Fibroblast of lung (primary cell): ENCODE results near the gene SLC25A33. TPM values are rescaled to one million over a fixed set of nuclear protein-coding genes. Genes with fewer than 3 reads are reported as not detected.

Experiments
- DNase-seq, 2 donors: peaks; one replicate each; pipeline versions ENCODE4 v3.0.0 to v3.0.0-alpha.2; 2010; ENCODE audit warnings: low read depth in 2 of 2
- H2AFZ ChIP-seq: 2 replicates; pipeline ENCODE4 v1.5.1; 2012; ENCODE audit warnings: low read length, control low read depth, inconsistent platforms
- H3K27ac ChIP-seq: 2 replicates; pipeline ENCODE4 v1.5.1; 2011; ENCODE audit warnings: low read length, control low read depth; ENCODE audit not compliant: insufficient read depth
- H3K27me3 ChIP-seq: 2 replicates; pipeline ENCODE4 v1.5.1; 2011; ENCODE audit warnings: mild to moderate bottlenecking, low read length; ENCODE audit not compliant: control insufficient read depth, insufficient read depth
- H3K36me3 ChIP-seq: 2 replicates; pipeline ENCODE4 v1.5.1; 2011; ENCODE audit warnings: low read length; ENCODE audit not compliant: control insufficient read depth, insufficient read depth
- H3K4me1 ChIP-seq: 2 replicates; pipeline ENCODE4 v1.5.1; 2011; ENCODE audit warnings: low read length; ENCODE audit not compliant: control insufficient read depth, insufficient read depth; ENCODE audit errors: extremely low read depth
- H3K4me2 ChIP-seq: 2 replicates; pipeline ENCODE4 v1.5.1; 2011; ENCODE audit warnings: low read length, control low read depth; ENCODE audit not compliant: insufficient read depth; ENCODE audit errors: extremely low read depth
- H3K4me3 ChIP-seq, 4 experiments: fragments of 200-600 bp in 1 of 4; sonication (generic) in 1 of 4; replicated peaks in 1 of 4; 2 replicates each; pipeline ENCODE4 v1.5.1; 2011 to 2016; ENCODE audit warnings: low read length in 4 of 4, low read depth in 3 of 4, mild to moderate bottlenecking in 3 of 4, control low read depth in 2 of 4, inconsistent platforms in 1 of 4, mixed read lengths in 1 of 4; ENCODE audit not compliant: insufficient read depth in 1 of 4; ENCODE audit errors: control extremely low read depth in 1 of 4
- H3K79me2 ChIP-seq: 2 replicates; pipeline ENCODE4 v1.5.1; 2012; ENCODE audit warnings: mild to moderate bottlenecking, low read length, inconsistent platforms; ENCODE audit not compliant: control insufficient read depth, insufficient read depth
- H3K9ac ChIP-seq: 2 replicates; pipeline ENCODE4 v1.5.1; 2011; ENCODE audit warnings: mild to moderate bottlenecking, low read length, control low read depth; ENCODE audit not compliant: insufficient read depth
- H3K9me3 ChIP-seq: 2 replicates; pipeline ENCODE4 v1.5.1; 2012; ENCODE audit warnings: low read depth, low read length; ENCODE audit not compliant: control insufficient read depth, insufficient read depth
- H4K20me1 ChIP-seq: 2 replicates; pipeline ENCODE4 v1.5.1; 2011; ENCODE audit warnings: low read length; ENCODE audit not compliant: control insufficient read depth, insufficient read depth; ENCODE audit errors: extremely low read depth
- CTCF ChIP-seq, 2 donors: IDR thresholded peaks in 1 of 2; conservative IDR thresholded peaks in 1 of 2; 1 replicate in 1 of 2; 2 replicates in 1 of 2; pipeline ENCODE4 v1.5.1; 2011 to 2012; ENCODE audit warnings: low read length in 2 of 2, control low read depth in 1 of 2, inconsistent platforms in 1 of 2, low read depth in 1 of 2, mild to moderate bottlenecking in 1 of 2
- EZH2 ChIP-seq: IDR thresholded peaks from 2 replicates; pipeline ENCODE4 v1.5.1; 2012; ENCODE audit warnings: low read length, control low read depth, mild to moderate bottlenecking; ENCODE audit errors: missing control alignments
- polyA plus RNA-seq, 2 donors: library from polyadenylated mRNA; depleted of rRNA in 1 of 2; stranded (reverse) in 1 of 2; unstranded in 1 of 2; fragments of >200 nt; gene quantifications; 2 replicates each; pipeline ENCODE4 v1.2.1, GENCODE V29; 2011 to 2012; ENCODE audit warnings: missing spikeins in 1 of 2
- total RNA-seq: library from RNA; depleted of rRNA; stranded (reverse); fragments of >200 nt; gene quantifications from 2 replicates; pipeline ENCODE4 v1.2.1, GENCODE V29; 2014

Gene SLC25A33
- total and polyA plus RNA-seq, 2 donors (not counting 1 experiment from before 2014, with no cell fraction given), result 3.5 to 4.8 TPM

DNA sequence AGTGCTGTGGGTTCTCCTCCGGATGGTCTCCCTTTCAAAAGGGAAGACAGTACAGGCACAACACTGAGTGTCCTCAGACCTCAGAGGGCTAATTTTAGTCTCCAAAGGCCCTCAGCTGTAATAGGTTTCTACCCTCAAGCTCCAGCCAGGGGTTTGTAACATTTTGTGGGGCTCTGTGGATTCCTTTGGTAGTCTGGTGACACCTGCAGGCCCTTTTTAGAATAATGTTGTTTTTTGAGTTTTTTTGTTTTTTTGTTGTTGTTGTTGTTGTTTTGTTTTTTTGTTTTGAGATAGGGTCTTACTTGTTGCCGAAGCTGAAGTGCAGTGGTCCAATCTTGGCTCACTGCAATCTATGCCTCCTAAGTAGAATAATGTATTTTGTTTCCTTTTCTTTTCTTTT, 34.5 kb downstream of the SLC25A33 start:
- Histone ChIP-seq H3K27ac (no peak overlapping the region), H2AFZ (no peak overlapping the region), H3K4me3 (no peak overlapping the region), H3K9ac (no peak overlapping the region), H3K27me3 (no peaks in the 10 kb centered on the region), H3K4me2 (no peak overlapping the region), H3K9me3 (no peaks in the 10 kb centered on the region), H3K4me1 (no peaks in the 10 kb centered on the region), H3K36me3 (peaks cover 1% of the 10 kb centered on the region), H4K20me1 (no peaks in the 10 kb centered on the region), H3K79me2 (no peaks in the 10 kb centered on the region)
- TF ChIP-seq CTCF (conservative IDR thresholded peaks at IDR 0.05 in 1 of 2, IDR thresholded peaks at IDR 0.05 in 1 of 2; ENCODE audit: low read depth in 1 of 2, low read length in 2 of 2), result peak; percentile 35 to 38
- TF ChIP-seq EZH2, result no peak
- DNase-seq, result peak in 1 of 2 donors; percentile 54

DNA sequence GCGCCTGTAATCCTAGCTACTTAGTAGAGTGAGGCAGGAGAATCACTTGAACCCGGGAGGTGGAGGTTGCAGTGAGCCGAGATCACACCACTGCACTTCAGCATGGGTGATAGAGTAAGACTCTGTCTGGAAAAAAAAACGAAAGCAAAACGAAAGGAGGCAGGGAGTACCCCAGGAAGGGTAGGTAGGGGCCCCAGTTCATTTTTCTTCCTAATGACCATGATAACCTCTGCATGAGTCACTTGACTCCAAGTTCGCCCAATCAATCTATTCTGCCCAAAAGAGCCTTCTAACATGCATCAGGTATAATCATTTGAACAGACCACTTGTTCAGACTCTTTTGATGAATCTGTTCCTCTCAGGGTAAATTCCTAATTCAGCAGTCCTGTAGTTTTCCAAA, 36.2 kb downstream of the SLC25A33 start:
- no peak overlapping the region for H3K27ac ChIP-seq
- H4K20me1 ChIP-seq, result no peaks in the 10 kb centered on the region
- H3K36me3 ChIP-seq, result peaks cover 1% of the 10 kb centered on the region
- TF ChIP-seq EZH2 (no peak), CTCF (conservative IDR thresholded peaks at IDR 0.05 in 1 of 2, IDR thresholded peaks at IDR 0.05 in 1 of 2; ENCODE audit: low read depth in 1 of 2, low read length in 2 of 2) (no peak)
- H3K9me3 ChIP-seq, result no peaks in the 10 kb centered on the region
- no peak for DNase-seq
- no peak overlapping the region for H3K4me2 ChIP-seq
- H3K9ac ChIP-seq, result no peak overlapping the region
- no peaks in the 10 kb centered on the region for H3K27me3 ChIP-seq
- no peak overlapping the region for H2AFZ ChIP-seq
- no peaks in the 10 kb centered on the region for H3K79me2 ChIP-seq
- no peaks in the 10 kb centered on the region for H3K4me1 ChIP-seq
- no peak overlapping the region for H3K4me3 ChIP-seq

- Histone ChIP-seq H3K4me1 (no peaks in the 10 kb centered on the region), H2AFZ (no peak overlapping the region), H3K79me2 (no peaks in the 10 kb centered on the region), H3K4me2 (no peak overlapping the region), H3K27ac (no peak overlapping the region), H3K4me3 (no peak overlapping the region), H3K9me3 (no peaks in the 10 kb centered on the region), H3K27me3 (no peaks in the 10 kb centered on the region), H3K9ac (no peak overlapping the region), H4K20me1 (no peaks in the 10 kb centered on the region), H3K36me3 (peaks cover 1% of the 10 kb centered on the region)
- DNase-seq, result no peak
- TF ChIP-seq CTCF (conservative IDR thresholded peaks at IDR 0.05 in 1 of 2, IDR thresholded peaks at IDR 0.05 in 1 of 2; ENCODE audit: low read depth in 1 of 2, low read length in 2 of 2), result no peak
- no peak for TF ChIP-seq EZH2
Measured at GRCh38 chr1:9576903-9577302, 37.6 kb downstream of the SLC25A33 start.
